Activated T-cell treated with anti-CD3 and anti-CD28 coated beads, Interleukin-2, amount 50 U/mL, for 4 hours (primary cell): Measurements from ENCODE around the gene LDLRAD3. TPM values are rescaled to one million over a fixed set of nuclear protein-coding genes. Genes with fewer than 3 reads are reported as not detected.

Source experiments
- ATAC-seq, 2 donors: fragments of 200-7000 bp; cut with Tn5 transposase; one replicate each; pipeline ENCODE4 v1.10.0; 2021
- DNase-seq: peaks from one replicate; pipeline ENCODE4 v3.0.0-alpha.2; 2020
- H3K27me3 Mint-ChIP-seq: one replicate; pipeline ENCODE4 v1.8.0; 2021; ENCODE audit warnings: low read depth, mixed read lengths
- H3K36me3 Mint-ChIP-seq: one replicate; pipeline ENCODE4 v1.8.0; 2022; ENCODE audit warnings: mixed read lengths; ENCODE audit not compliant: insufficient read depth
- H3K4me1 Mint-ChIP-seq: one replicate; pipeline ENCODE4 v1.8.0; 2021; ENCODE audit warnings: low read depth, mixed read lengths
- H3K4me3 Mint-ChIP-seq: one replicate; pipeline ENCODE4 v1.8.0; 2021; ENCODE audit warnings: mild to moderate bottlenecking, moderate library complexity, mixed read lengths
- H3K9me3 Mint-ChIP-seq: one replicate; pipeline ENCODE4 v1.8.0; 2021; ENCODE audit warnings: mixed read lengths
- total RNA-seq, 3 donors: library from RNA; stranded (reverse); gene quantifications; one replicate each; pipeline ENCODE4 v1.2.1, GENCODE V29; 2021

The LDLRAD3 gene
- total RNA-seq, 3 donors from 2014 or later: 0.29 to 0.76 (median 0.71) TPM

DNA sequence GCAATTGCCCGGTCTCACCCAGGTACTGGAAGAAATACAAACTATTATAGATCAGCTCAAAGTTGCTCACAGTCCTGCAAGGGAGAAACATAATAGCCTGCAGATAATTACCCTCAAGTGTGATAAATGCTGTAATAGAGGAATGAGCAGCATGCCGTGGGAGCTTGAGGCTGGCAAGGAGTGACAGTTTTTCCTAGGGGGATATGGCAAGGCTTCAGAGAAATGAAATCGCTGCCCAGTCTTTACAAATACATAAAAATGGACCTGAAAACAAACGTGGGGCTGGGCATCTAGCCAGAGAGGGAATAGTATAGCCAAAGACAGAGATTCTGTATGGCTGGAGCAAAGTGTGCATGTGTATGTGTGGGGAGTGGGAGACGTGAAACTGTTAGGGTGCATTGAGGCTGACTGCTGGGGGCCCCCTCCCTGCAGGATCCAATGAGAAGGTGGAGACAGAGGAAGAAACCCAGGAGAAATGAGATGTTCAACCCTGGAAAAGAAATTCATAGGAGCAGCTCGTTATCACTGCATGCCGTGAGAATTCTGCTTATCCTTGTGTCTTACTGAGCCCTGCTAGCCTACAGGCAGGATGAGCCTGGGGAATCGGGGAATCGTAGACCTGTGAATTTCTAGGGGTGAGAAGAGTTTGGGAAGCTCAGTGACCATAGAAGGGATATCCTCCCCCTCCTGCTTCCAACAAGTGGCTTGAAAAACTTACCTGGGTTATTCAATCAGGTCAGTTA is 167.0 kb downstream of the LDLRAD3 start:
- no peaks in the 10 kb centered on the region for H3K36me3 Mint-ChIP-seq
- H3K27me3 Mint-ChIP-seq: peaks cover 3% of the 10 kb centered on the region
- no peak overlapping the region for H3K4me3 Mint-ChIP-seq
- H3K9me3 Mint-ChIP-seq: peaks cover 7% of the 10 kb centered on the region
- DNase-seq: no peak
- H3K4me1 Mint-ChIP-seq: no peaks in the 10 kb centered on the region
- no peak for ATAC-seq

DNA sequence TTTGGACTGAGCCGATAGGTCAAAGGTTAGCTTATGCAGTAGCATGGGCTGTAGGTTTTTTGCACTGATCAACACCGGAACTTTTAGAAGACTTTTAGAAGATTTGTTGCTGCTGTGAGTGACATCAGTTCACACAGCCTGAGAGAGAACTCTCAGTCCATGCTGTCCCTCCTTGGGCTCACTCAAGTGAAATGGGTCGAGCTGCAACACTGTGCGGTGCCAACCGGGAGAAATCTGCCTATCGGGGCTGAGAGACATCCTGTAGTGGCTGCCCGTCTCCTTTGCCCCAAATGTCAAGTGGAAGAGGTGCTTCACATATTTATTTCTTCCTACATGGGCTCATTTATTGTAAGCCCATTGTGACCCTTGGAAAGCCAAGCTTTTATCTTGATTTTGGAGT is 170.2 kb downstream of the LDLRAD3 start:
- H3K9me3 Mint-ChIP-seq: peaks cover 7% of the 10 kb centered on the region
- H3K4me1 Mint-ChIP-seq: no peaks in the 10 kb centered on the region
- H3K4me3 Mint-ChIP-seq: no peak overlapping the region
- DNase-seq (no peak), ATAC-seq (no peak)
- peaks cover 5% of the 10 kb centered on the region for H3K27me3 Mint-ChIP-seq
- no peaks in the 10 kb centered on the region for H3K36me3 Mint-ChIP-seq

DNA sequence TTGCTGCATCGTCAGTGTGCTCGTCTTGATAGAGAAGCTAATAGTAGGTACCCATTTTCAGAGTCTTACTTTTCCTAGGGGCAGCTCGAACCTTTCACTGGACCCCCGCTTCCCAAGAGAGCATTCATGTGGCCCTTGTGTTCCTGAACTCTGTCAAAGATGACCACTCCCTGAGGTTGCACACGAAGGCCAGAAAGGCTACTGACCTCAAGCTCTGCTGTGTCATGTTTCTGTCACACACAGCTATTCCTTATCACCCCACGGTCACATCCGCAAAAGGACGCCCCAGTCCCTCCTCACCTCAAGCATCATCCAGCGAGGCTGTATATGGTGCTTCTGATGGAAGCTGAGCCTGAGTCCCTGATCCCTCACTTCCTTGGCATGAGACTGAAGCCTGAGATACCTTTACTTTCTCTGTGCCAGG is 171.5 kb downstream of the LDLRAD3 start:
- no peak overlapping the region for H3K4me3 Mint-ChIP-seq
- ATAC-seq (no peak), DNase-seq (no peak)
- no peaks in the 10 kb centered on the region for H3K36me3 Mint-ChIP-seq
- peaks cover 8% of the 10 kb centered on the region for H3K27me3 Mint-ChIP-seq
- H3K4me1 Mint-ChIP-seq: no peaks in the 10 kb centered on the region
- H3K9me3 Mint-ChIP-seq: peaks cover 7% of the 10 kb centered on the region

DNA sequence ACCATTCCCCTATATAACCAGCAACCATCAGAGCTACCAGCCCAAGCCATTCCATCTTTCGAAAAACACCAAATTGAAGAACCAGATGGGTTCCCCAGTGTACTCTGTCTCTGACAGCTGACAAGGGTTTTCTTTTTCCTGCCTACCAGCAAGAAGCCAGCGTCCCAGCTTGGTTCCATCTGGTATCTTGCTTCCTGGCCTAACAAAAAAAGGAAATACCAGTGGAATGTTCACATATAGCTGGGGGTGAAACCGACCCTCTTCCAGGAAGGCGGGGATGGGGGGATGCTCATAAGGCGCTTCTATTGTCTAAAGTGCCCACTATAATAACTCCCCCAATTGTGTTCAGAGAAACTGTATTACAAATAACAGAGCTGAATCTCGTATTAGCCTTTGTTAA is 172.3 kb downstream of the LDLRAD3 start:
- Mint-ChIP-seq H3K36me3 (no peaks in the 10 kb centered on the region), H3K27me3 (peaks cover 8% of the 10 kb centered on the region), H3K4me1 (no peaks in the 10 kb centered on the region), H3K4me3 (no peak overlapping the region), H3K9me3 (peaks cover 7% of the 10 kb centered on the region)
- no peak for ATAC-seq
- no peak for DNase-seq

DNA sequence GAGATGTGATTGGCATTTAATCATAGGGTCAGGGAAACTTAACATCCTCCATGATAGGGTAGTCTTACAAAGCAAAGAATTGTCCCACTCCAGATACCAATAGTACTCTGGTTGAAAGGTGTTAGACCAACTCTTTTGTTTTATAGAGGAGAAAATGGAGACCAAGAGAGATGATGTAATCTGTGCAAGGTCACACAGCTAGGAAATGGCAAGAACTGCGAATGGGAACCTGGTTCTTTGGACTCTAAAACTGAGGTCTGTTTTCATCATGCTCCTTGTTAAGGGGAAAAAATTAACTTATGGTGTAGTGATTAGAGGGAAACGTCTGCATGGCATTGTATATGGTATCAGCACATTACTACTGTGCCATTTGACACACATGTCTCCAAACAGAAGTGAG is 174.2 kb downstream of the LDLRAD3 start:
- H3K4me1 Mint-ChIP-seq: no peaks in the 10 kb centered on the region
- DNase-seq (no peak), ATAC-seq (no peak)
- H3K36me3 Mint-ChIP-seq: no peaks in the 10 kb centered on the region
- peaks cover 8% of the 10 kb centered on the region for H3K27me3 Mint-ChIP-seq
- peaks cover 3% of the 10 kb centered on the region for H3K9me3 Mint-ChIP-seq
- H3K4me3 Mint-ChIP-seq: no peak overlapping the region

DNA sequence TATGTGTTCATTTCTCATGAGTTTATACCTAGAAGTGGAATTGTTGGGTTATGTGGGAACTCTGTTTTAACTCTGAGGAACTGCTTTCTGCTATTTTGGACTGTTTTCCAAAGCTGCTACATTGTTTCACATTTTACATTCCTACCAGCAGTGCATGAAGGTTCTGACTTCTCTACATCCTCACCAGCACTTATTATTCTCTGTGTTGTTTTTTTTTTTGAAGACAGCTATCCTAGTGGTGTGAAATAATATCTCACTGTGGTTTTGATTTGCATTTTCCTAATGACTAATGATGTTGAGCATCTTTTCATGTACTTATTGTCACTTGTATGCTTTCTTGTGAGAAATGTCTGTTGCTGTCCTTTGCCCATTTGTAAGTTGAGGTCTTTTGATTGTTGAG is 175.4 kb downstream of the LDLRAD3 start:
- ATAC-seq: no peak
- no peak for DNase-seq
- Mint-ChIP-seq H3K9me3 (no peaks in the 10 kb centered on the region), H3K4me3 (no peak overlapping the region), H3K4me1 (no peaks in the 10 kb centered on the region), H3K27me3 (peaks cover 8% of the 10 kb centered on the region), H3K36me3 (no peaks in the 10 kb centered on the region)

DNA sequence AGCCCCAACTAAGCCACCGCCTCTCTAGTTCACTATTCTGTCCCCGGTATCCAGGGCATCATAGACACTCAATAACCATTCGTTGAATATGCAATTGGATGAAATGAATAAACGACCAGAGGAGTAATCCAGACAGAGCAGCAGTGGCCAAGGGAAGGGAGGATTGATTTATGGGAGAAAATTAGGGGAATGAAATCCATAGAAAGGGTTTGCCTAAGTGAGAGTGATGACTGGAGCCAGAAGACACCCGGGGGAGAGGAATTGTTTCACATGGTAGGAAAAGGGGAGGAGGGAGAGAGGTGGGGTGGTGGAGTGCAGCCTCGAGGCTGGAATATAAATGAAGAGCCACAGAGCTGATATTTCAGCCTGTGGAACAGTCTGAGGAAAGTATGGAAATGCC is 177.2 kb downstream of the LDLRAD3 start:
- Mint-ChIP-seq H3K4me3 (no peak overlapping the region), H3K9me3 (no peaks in the 10 kb centered on the region), H3K36me3 (no peaks in the 10 kb centered on the region), H3K4me1 (no peaks in the 10 kb centered on the region), H3K27me3 (peaks cover 13% of the 10 kb centered on the region)
- no peak for DNase-seq
- no peak for ATAC-seq

DNA sequence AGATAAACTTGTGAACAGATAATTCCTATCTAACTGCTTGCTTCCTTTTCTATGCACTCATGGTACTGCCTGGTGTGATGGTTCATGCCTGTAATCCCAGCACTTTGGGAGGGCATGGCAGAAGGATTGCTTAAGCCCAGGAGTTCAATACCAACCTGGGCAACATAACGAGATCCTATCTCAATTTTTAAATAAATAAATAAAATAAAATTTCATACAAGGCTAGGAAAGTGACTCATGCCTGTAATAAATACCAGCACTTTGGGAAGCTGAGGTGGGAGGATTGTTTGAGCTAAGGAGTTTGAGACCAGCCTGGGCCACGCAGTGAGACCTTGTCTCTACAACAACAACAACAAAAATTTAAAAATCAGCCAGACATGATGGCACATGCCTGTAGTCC is 178.8 kb downstream of the LDLRAD3 start:
- ATAC-seq (no peak), DNase-seq (no peak)
- peaks cover 13% of the 10 kb centered on the region for H3K27me3 Mint-ChIP-seq
- no peaks in the 10 kb centered on the region for H3K4me1 Mint-ChIP-seq
- H3K9me3 Mint-ChIP-seq: no peaks in the 10 kb centered on the region
- H3K4me3 Mint-ChIP-seq: no peak overlapping the region
- H3K36me3 Mint-ChIP-seq: no peaks in the 10 kb centered on the region

DNA sequence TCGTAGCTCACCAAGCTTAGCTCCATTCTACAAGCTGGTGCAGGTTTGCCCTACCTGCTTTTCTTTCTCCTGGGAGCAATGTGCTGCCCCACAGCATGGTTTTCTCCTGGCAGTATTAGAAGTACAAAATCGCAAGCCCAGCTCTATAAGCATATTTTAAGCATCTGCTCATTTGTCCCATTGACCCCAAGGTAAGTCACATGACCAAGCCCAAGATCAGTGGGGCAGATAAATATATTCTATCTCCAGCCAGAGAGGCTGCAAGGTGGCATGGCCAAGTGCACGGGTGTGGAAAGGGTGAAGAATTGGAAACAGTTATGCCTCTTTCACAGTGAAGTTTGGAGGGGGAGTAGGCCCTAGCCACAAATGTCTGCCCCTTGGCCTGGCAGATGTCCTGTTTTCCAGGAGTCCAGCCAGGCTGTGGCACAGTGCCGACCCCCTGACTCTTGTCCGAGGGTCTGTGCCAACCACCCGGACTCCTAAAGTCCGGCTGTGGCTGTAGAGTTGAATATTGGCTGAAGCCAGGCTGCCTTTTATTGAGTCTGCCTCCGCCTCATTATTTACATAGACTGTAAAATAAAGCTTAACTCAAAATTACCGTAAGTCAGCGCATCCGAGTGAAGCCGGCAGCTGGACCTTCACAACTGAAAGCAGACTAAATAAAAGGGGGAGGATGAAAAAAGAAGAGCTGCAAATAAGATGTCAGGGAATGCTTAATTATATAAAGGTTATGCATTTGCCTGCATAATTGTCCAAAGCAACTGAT is 179.7 kb downstream of the LDLRAD3 start:
- DNase-seq: no peak
- Mint-ChIP-seq H3K36me3 (no peaks in the 10 kb centered on the region), H3K4me1 (no peaks in the 10 kb centered on the region), H3K9me3 (no peaks in the 10 kb centered on the region), H3K4me3 (no peak overlapping the region), H3K27me3 (peaks cover 10% of the 10 kb centered on the region)
- ATAC-seq: no peak

DNA sequence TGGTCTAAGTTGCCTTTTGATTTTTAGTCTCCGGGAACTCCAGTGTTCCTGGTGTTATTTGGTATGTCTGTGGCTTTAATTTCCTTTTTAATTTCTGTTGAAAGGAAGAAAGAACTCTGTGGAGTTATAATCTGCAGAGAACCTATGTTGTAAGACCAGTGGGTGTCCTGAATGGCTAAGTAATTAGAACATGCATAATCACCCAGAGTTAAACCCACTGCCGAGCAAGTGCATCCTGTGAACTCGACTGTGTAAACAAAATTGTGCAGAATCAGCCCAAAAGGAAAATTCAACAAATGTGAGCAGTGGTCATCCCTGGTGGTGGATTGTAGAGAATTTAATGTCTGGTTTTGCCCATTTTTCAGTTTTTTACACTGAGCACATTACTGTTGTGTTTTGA is 182.8 kb downstream of the LDLRAD3 start:
- ATAC-seq (no peak), DNase-seq (no peak)
- H3K9me3 Mint-ChIP-seq: no peaks in the 10 kb centered on the region
- H3K27me3 Mint-ChIP-seq: peaks cover 14% of the 10 kb centered on the region
- no peaks in the 10 kb centered on the region for H3K4me1 Mint-ChIP-seq
- H3K36me3 Mint-ChIP-seq: no peaks in the 10 kb centered on the region
- H3K4me3 Mint-ChIP-seq: no peak overlapping the region

DNA sequence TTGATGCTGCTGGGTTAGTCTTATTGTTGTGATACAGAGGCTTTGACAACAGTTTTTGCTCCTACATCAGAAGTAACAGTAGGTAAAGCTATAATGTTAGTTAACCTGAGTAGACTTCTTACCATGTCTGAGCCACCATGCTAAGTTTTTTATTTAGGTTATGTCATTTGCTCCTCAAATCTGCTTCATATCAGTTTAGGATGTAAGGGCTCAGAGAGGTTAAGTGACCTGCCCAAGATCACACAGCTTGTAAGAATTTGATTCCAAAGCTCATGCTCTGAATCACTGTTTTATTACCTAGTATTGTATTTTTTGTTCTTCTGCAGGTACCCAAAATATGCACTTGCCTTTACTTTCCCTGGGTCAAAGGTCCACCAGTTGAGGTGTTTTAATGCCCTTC is 183.7 kb downstream of the LDLRAD3 start:
- H3K4me1 Mint-ChIP-seq: no peaks in the 10 kb centered on the region
- H3K9me3 Mint-ChIP-seq: no peaks in the 10 kb centered on the region
- peaks cover 14% of the 10 kb centered on the region for H3K27me3 Mint-ChIP-seq
- H3K4me3 Mint-ChIP-seq: no peak overlapping the region
- DNase-seq (no peak), ATAC-seq (no peak)
- H3K36me3 Mint-ChIP-seq: no peaks in the 10 kb centered on the region

DNA sequence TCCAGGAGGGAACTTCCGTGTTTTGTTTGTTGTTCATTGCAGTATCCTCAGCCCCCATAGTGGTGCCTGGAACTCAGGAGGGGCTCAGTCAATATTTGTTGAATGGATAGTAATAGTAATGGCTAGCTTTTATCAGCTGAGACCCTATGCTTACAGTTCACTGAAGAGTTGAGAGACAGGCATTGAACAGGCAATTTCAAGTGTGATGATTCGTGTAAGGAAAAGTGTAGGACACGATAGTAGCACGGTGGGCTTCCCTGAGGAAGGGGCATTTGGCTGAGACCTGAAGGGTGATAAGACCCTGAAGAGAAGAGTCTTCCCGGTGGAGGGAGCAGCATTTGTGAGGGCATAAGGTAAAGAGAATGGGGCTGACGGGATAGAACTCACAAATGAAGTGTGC is 186.1 kb downstream of the LDLRAD3 start:
- no peak for DNase-seq
- ATAC-seq: no peak
- no peaks in the 10 kb centered on the region for H3K4me1 Mint-ChIP-seq
- H3K4me3 Mint-ChIP-seq: no peak overlapping the region
- no peaks in the 10 kb centered on the region for H3K9me3 Mint-ChIP-seq
- H3K36me3 Mint-ChIP-seq: no peaks in the 10 kb centered on the region
- H3K27me3 Mint-ChIP-seq: peaks cover 13% of the 10 kb centered on the region

DNA sequence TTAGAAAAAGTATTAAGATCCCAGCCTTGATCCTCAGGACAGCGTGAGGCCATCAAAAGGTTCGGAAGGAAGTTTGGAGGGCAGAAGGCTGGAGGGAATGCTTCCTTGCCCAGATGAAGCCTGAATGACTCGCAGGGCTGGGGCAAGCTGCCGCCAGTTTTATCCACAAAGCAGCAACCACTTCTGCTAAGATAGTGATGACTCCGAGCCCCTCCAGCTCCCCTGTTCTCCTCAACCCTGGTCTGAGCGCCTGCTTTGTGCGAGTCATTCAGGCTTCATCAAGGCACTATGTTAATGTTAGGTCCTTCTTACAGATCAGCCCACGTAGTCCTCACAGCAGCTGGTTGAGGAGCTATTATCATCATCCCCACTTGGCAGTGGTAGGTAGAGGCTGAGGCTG is 186.5 kb downstream of the LDLRAD3 start:
- no peak overlapping the region for H3K4me3 Mint-ChIP-seq
- H3K4me1 Mint-ChIP-seq: no peaks in the 10 kb centered on the region
- ATAC-seq (no peak), DNase-seq (no peak)
- H3K27me3 Mint-ChIP-seq: peaks cover 11% of the 10 kb centered on the region
- no peaks in the 10 kb centered on the region for H3K36me3 Mint-ChIP-seq
- H3K9me3 Mint-ChIP-seq: no peaks in the 10 kb centered on the region

DNA sequence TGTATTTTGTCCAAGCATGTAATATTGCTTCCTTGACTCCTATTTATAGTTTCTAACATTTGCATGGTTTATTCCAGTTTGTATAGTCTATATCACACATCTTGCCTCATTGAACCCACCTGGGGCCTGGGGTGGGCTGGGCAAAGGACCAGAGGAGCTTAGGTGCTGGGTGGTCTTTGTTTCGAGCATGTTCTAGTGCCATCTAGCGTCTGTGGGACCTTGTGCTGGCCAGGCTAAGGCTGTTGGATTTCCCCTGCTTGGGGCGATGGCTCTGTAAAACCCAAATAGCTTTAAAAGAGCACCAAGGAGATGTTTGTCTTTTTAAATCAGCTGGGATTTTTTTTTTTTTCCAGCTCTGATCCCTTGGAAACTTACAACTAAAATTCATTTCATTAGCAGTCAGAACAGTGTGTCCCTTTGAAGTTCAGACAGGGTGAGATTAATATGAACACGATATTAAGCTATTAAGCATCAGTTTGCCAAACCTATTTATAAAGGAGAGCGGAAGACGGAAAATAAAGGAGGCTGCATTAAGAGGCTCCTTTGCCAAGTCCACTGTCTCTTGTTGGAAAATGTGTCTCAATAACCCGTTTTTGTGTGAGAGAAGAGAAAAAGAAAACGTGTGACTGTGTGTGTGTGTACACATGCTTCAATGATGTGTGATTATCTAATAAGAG is 188.0 kb downstream of the LDLRAD3 start:
- Mint-ChIP-seq H3K36me3 (no peaks in the 10 kb centered on the region), H3K4me3 (no peak overlapping the region), H3K9me3 (no peaks in the 10 kb centered on the region), H3K27me3 (peaks cover 11% of the 10 kb centered on the region), H3K4me1 (no peaks in the 10 kb centered on the region)
- ATAC-seq (no peak), DNase-seq (no peak)

DNA sequence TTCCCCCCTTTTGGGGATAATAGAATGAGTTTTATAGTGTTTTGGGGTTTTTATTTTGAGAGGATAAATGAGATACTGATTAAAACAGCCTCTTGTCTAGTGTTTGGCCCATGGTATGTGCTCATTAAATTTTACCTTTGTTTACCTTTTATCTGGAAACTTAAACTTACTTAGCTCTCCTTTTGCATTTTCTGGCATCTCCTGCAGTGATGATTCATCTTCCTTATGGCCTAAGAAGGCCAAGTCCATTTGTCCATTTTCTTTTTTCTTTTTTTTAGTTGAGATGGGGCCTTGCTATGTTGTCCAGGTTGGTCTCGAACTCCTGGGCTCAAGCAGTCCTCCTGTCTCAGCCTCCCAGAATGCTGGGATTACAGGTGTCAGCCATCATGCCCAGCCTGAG is 189.1 kb downstream of the LDLRAD3 start:
- H3K27me3 Mint-ChIP-seq: peaks cover 11% of the 10 kb centered on the region
- no peaks in the 10 kb centered on the region for H3K9me3 Mint-ChIP-seq
- ATAC-seq (no peak), DNase-seq (no peak)
- H3K4me1 Mint-ChIP-seq: no peaks in the 10 kb centered on the region
- H3K4me3 Mint-ChIP-seq: no peak overlapping the region
- H3K36me3 Mint-ChIP-seq: no peaks in the 10 kb centered on the region
